ENCODE results near the gene CEP57L1.

Gene CEP57L1

GRCh38 chr6:109087661-109088264 is 7.5 kb upstream of the CEP57L1 start:
- POLR2A ChIA-PET, result no interaction called here
- no peak for TF ChIP-seq CTCF (IDR thresholded peaks at IDR 0.05; ENCODE audit: insufficient read depth, low read length, missing control alignments)
- DNase-seq (ENCODE audit: low read depth, low spot score), result no peak
- CTCF ChIA-PET, result interaction anchor here (1.5 to 13.3 kb wide), 3 partner anchors 8 to 545 kb away, joined by 3 to 85 read pairs (median 6); no protein-coding TSS in a partner anchor
- H3K4me3 ChIP-seq (ENCODE audit: low read depth, low read length), result no peak overlapping the region

DNA sequence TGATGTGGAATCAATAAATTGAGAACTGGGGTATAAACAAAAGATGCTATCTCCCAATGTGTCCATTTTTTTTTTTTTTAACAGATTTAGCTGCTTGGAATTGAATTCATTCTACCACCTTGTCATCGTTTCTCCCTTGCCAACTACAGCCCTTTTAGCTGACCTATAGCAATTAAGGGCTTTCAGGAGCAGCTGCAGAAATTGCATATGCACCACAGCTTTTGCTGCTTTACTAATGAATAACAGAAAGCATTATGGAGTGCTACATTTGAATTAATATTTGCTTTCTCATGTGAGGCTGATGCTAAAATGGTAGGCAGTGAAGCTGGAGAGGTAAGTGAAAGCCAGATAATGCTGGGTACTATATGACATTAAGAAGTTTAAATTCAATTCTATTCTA is 6.3 kb upstream of the CEP57L1 start:
- TF ChIP-seq CTCF (IDR thresholded peaks at IDR 0.05; ENCODE audit: insufficient read depth, low read length, missing control alignments), result no peak
- H3K4me3 ChIP-seq (ENCODE audit: low read depth, low read length), result no peak overlapping the region
- DNase-seq (ENCODE audit: low read depth, low spot score), result no peak
- POLR2A ChIA-PET, result no interaction called here
- CTCF ChIA-PET, result interaction anchor here (1.5 to 13.3 kb wide), 3 partner anchors 9 to 547 kb away, joined by 3 to 85 read pairs (median 6); no protein-coding TSS in a partner anchor

DNA sequence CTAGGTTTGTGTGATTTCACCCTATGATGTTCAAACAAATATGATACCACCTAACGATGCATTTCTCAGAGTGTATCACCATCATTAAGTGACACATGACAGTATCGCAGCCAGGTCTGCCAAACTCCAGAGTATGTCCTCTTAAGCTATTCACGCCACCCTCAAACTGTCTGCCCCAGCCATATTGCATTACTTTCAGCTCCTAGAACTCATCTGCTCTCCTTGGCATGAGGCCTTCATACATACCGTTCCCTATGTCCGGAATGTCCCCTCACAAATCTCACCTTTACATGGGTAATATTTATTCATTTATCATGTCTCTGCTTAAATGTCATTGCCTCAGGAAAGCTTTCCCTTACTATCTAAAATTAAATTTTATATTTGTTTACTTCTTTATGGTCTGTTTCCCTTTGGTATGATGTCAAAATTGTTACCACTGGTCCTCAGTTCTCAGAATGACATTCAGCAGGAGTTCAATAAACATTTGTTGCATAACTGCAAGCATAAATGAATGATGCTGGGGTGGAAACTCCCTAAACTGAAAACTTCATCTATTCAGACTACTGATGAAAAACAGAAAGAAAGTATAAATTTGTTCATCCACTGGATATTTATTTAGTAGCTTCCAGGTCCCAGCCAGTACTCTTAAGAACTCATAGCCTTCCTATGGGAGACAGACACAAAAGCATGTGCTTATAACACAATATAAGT is 3.8 kb upstream of the CEP57L1 start:
- TF ChIP-seq CTCF (IDR thresholded peaks at IDR 0.05; ENCODE audit: insufficient read depth, low read length, missing control alignments), result no peak
- POLR2A ChIA-PET, result no interaction called here

DNA sequence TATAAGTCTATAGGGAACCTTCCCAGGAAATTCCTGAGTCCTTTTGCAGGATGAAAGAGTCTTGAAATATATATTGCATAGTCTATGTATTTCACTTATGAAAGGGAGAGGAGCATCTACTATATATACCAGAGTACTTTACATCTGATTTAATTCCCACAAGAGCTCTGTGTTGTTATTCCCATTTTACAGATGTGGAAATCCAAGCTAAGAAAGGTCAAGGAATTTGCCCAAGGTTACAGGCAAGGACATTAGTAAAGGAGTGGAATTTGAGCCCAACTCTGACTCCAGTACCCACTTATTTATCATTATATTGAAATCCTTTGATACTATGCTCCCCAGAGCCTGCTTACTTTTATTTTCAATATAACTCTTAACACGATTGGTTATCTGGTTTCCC is 3.2 kb upstream of the CEP57L1 start:
- POLR2A ChIA-PET, result no interaction called here
- peak overlapping the region; percentile 32 for H3K4me3 ChIP-seq (ENCODE audit: low read depth, low read length)
- no peak for DNase-seq (ENCODE audit: low read depth, low spot score)
- CTCF ChIA-PET, result interaction anchor here (1.7 to 13.3 kb wide), 2 partner anchors 18 to 550 kb away, joined by 5 to 85 read pairs; no protein-coding TSS in a partner anchor
- TF ChIP-seq CTCF (IDR thresholded peaks at IDR 0.05; ENCODE audit: insufficient read depth, low read length, missing control alignments), result no peak

More for the DNA sequence above, 3.8 kb upstream of the CEP57L1 start:
- DNase-seq (ENCODE audit: low read depth, low spot score), result no peak
- H3K4me3 ChIP-seq (ENCODE audit: low read depth, low read length), result no peak overlapping the region
- CTCF ChIA-PET, result interaction anchor here (1.7 to 13.3 kb wide), 2 partner anchors 18 to 550 kb away, joined by 5 to 85 read pairs; no protein-coding TSS in a partner anchor

DNA sequence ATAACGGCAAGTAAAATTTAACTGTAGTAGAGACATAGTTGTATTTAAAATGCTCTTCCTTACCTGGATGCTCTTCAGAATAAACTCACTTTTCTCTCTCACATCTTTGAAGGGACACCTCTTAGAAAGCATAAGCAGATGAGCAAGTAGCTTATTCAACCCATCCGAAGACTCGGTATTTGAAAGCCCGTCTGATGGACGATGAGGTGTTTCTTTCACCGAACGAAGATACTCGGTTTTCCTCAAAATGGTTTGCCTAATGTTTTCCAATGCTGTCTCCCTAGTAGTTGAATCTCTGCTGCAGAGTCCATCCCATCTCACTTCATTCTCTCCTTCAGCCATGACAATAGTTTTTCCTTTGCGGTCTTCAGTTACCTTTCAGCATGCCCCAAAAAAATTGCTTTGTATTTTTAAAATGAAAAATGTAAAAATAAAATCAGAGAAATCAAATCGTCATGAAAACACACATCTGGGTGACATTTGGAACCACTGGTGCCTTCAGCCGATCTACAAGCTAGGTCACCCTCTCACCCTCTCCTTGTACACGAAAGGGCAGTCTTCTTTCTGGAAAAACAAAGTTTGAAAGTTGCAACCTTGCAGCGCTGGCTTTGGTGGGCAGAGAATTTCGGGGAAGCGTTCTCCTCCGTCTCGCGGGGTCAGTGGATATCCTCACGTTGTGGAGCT is 1.4 kb upstream of the CEP57L1 start:
- no peak for TF ChIP-seq CTCF (IDR thresholded peaks at IDR 0.05; ENCODE audit: insufficient read depth, low read length, missing control alignments)
- CTCF ChIA-PET, result interaction anchor here (0.8 to 13.3 kb wide), 6 partner anchors 8 to 292 kb away, joined by 3 to 85 read pairs (median 4); no protein-coding TSS in a partner anchor
- POLR2A ChIA-PET, result interaction anchor here (0.6 to 1.9 kb wide), 6 partner anchors 14 to 534 kb away, joined by 3 to 14 read pairs (median 4); partner anchors contain the start of genes CD164, FOXO3 and ZBTB24
- H3K4me3 ChIP-seq (ENCODE audit: low read depth, low read length), result peak overlapping the region; percentile 91
- no peak for DNase-seq (ENCODE audit: low read depth, low spot score)
